Activated T-cell treated with anti-CD3 and anti-CD28 coated beads for 1 hour (primary cell): ENCODE results near the gene AQP1.

ENCODE experiments used
- DNase-seq: peaks from one replicate; pipeline ENCODE4 v3.0.0-alpha.2; 2020; ENCODE audit warnings: low read depth

The AQP1 gene

GRCh38 chr7:30906515-30907240 lies 5.0 kb upstream of the AQP1 start:
- no peak for DNase-seq

GRCh38 chr7:30907527-30908267 lies 4.0 kb upstream of the AQP1 start:
- DNase-seq: no peak

- DNase-seq: no peak
These were observed 3.0 kb upstream of the AQP1 start for GRCh38 chr7:30908681-30909080.

- DNase-seq: no peak
These were observed 2.2 kb upstream of the AQP1 start for GRCh38 chr7:30909431-30909830.

GRCh38 chr7:30910411-30911073 lies 1.1 kb upstream of the AQP1 start:
- no peak for DNase-seq

- DNase-seq: no peak
These were observed 520 bp upstream of the AQP1 start for GRCh38 chr7:30911133-30911532.

GRCh38 chr7:30912021-30912730 lies 523 bp downstream of the AQP1 start:
- DNase-seq: no peak

- no peak for DNase-seq
These were observed 1.0 kb downstream of the AQP1 start for GRCh38 chr7:30912731-30912985.

GRCh38 chr7:30912986-30913811 lies 1.5 kb downstream of the AQP1 start:
- no peak for DNase-seq

GRCh38 chr7:30913821-30914515 lies 2.3 kb downstream of the AQP1 start:
- DNase-seq: no peak

GRCh38 chr7:30914596-30914995 lies 2.9 kb downstream of the AQP1 start:
- no peak for DNase-seq

GRCh38 chr7:30915005-30915601 lies 3.5 kb downstream of the AQP1 start:
- DNase-seq: no peak

- DNase-seq: no peak
These were observed 4.1 kb downstream of the AQP1 start for GRCh38 chr7:30915751-30916150.

- no peak for DNase-seq
These were observed 4.6 kb downstream of the AQP1 start for GRCh38 chr7:30916255-30916654.

GRCh38 chr7:30916767-30917166 lies 5.1 kb downstream of the AQP1 start:
- DNase-seq: no peak

- no peak for DNase-seq
These were observed 5.7 kb downstream of the AQP1 start for GRCh38 chr7:30917216-30917893.

- no peak for DNase-seq
These were observed 7.0 kb downstream of the AQP1 start for GRCh38 chr7:30918676-30919075.

- no peak for DNase-seq
These were observed 8.4 kb downstream of the AQP1 start for GRCh38 chr7:30920021-30920583.

GRCh38 chr7:30920584-30921539 lies 9.2 kb downstream of the AQP1 start:
- DNase-seq: no peak
